Thyroid gland (tissue), 4 donors: ENCODE data around the gene CDKN2A.

Experiments
- CTCF ChIP-seq, 6 experiments: fragments of 200-600 bp in 3 of 6; fragments of 450-650 bp in 3 of 6; sonication (generic) in 3 of 6; IDR thresholded peaks; one replicate each; pipeline ENCODE4 v1.5.1; 2016 to 2019; ENCODE audit warnings: antibody characterized with exemption in 6 of 6, mild to moderate bottlenecking in 2 of 6, inconsistent platforms in 1 of 6, moderate library complexity in 1 of 6
- POLR2A ChIP-seq, 2 donors: fragments of 450-650 bp; IDR thresholded peaks; one replicate each; pipeline ENCODE4 v1.6.1; 2017; ENCODE audit warnings: antibody characterized with exemption in 2 of 2, mild to moderate bottlenecking in 2 of 2, moderate library complexity in 1 of 2

GRCh38 chr9:21970800-21971640 is 23.2 kb downstream of the CDKN2A start:
- TF ChIP-seq CTCF (IDR thresholded peaks at IDR 0.05) = no peak
- no peak for TF ChIP-seq POLR2A (IDR thresholded peaks at IDR 0.05)
